ENCODE measurements around the gene IQCC. TPM values are rescaled to one million over a fixed set of nuclear protein-coding genes. Genes with fewer than 3 reads are reported as not detected.
A peak's percentile ranks its signal among the peaks of the same experiment; 100 is the strongest.
"Not testable (repeated sequence)": the region's sequence is repeated elsewhere in the genome, so short reads cannot be mapped to it uniquely, and the experiment has no call there.

Gene IQCC
- total RNA-seq (2014; rRNA removed; shearing (Covaris generic); ENCODE audit: low replicate concordance), result 1.2 and 3.9 TPM in 2 replicates

DNA sequence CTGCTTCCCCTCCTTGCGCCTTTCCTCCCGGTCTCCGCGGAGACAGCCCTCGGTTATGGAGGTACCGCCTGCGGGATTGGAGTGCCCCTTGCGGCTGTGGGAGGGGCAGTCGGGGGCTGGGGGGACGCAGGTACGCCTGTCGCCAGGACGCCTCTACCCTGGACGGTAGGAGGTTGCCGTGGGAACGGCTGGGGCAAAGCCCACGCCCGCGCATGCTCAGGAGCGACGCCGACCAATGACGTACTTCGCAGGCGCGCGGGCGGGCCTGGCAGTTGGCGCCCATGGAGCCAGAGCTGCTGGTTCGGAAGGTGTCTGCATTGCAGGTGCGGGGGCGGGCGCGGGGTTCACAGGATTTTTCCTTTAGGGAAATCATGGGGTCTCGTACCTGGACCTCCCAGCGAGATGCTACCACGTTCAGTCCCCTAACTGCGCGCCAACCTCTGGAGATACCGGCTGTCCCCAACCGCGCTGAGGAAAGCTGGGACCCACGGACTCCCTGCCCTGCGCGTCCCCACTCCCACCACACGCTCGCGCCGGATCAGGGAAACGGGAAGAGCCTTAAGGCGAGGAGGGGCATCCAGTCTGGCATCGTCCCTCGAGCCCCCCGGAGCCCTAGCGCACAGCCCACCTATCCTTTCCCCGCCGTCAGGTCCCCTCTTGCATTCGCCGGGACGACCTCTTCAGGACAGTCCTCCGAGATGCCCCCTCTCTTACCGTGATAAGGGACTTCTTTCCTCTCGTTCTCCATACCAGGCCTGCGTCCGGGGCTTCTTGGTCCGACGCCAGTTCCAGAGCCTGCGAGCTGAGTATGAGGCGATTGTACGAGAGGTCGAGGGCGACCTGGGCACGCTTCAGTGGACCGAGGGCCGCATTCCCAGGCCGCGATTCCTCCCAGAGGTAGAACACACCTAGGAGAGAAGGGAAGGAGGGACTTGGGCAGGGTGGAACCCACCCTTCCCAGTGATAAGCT is at the start of gene IQCC:
TSS of gene IQCC (plus strand) at position 271 of the 970 bp plus-strand sequence. CDS start at position 282, 11 bp downstream.
- H3K27me3 ChIP-seq (ENCODE audit: low read length), result no peaks in the 10 kb centered on the region
- H3K79me2 ChIP-seq (ENCODE audit: low read length), result peaks cover 10% of the 10 kb centered on the region; the same call in 1 of the 2 replicates
- peaks cover 12% of the 10 kb centered on the region; the same call in 1 of the 2 replicates for H4K20me1 ChIP-seq (ENCODE audit: insufficient read depth, low read depth, low read length)
- no peaks in the 10 kb centered on the region for H3K9me2 ChIP-seq (replicated peaks; ENCODE audit: insufficient read depth, low read length)
- peak within 1 kb of the TSS; percentile 36; the same call in 1 of the 2 replicates for H2AFZ ChIP-seq (ENCODE audit: low read length)
- no peaks in the 10 kb centered on the region for H3K9me3 ChIP-seq (ENCODE audit: low read length)
- H3K27ac ChIP-seq (ENCODE audit: low read length), result no peak within 1 kb of the TSS
- peak; percentile 95 for DNase-seq
- H3K9ac ChIP-seq (ENCODE audit: low read length), result peak within 1 kb of the TSS; percentile 85
- H3K4me2 ChIP-seq (ENCODE audit: low read depth, low read length, poor library complexity, severe bottlenecking), result peak within 1 kb of the TSS; percentile 95
- peak within 1 kb of the TSS; percentile 84 for H3K4me3 ChIP-seq (ENCODE audit: low read length)
- H3K4me1 ChIP-seq (ENCODE audit: low read length), result peaks cover 56% of the 10 kb centered on the region
- no peaks in the 10 kb centered on the region for H3K36me3 ChIP-seq (ENCODE audit: insufficient read depth, low read length)

DNA sequence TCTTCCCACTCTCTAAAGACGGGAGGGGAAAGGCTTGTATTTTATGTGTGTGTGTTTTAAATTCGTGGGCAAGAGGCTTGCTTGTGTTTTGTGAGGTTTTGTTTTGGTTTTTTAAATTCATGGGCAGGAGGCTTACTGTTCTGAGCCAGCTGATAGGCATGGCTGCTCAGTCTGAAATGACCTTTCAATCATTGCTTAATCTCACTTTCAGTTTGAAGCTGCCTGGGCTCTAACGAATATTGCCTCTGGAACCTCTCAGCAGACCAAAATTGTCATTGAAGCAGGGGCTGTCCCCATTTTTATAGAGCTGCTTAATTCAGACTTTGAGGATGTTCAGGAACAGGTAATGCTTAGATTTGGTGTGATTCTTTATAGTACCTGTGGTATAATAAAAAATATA is 46.3 kb upstream of the IQCC start:
- Histone ChIP-seq H4K20me1 (ENCODE audit: insufficient read depth, low read depth, low read length) (no peaks in the 10 kb centered on the region), H3K4me3 (ENCODE audit: low read length) (no peak overlapping the region), H3K79me2 (ENCODE audit: low read length) (peaks cover 11% of the 10 kb centered on the region), H3K36me3 (ENCODE audit: insufficient read depth, low read length) (peaks cover 47% of the 10 kb centered on the region), H3K9ac (ENCODE audit: low read length) (no peak overlapping the region), H3K27ac (ENCODE audit: low read length) (no peak overlapping the region), H3K27me3 (ENCODE audit: low read length) (no peaks in the 10 kb centered on the region), H3K4me2 (ENCODE audit: low read depth, low read length, poor library complexity, severe bottlenecking) (no peak overlapping the region), H3K9me3 (ENCODE audit: low read length) (no peaks in the 10 kb centered on the region), H3K9me2 (replicated peaks; ENCODE audit: insufficient read depth, low read length) (no peaks in the 10 kb centered on the region), H2AFZ (ENCODE audit: low read length) (no peak overlapping the region), H3K4me1 (ENCODE audit: low read length) (no peaks in the 10 kb centered on the region)
- DNase-seq, result no peak

DNA sequence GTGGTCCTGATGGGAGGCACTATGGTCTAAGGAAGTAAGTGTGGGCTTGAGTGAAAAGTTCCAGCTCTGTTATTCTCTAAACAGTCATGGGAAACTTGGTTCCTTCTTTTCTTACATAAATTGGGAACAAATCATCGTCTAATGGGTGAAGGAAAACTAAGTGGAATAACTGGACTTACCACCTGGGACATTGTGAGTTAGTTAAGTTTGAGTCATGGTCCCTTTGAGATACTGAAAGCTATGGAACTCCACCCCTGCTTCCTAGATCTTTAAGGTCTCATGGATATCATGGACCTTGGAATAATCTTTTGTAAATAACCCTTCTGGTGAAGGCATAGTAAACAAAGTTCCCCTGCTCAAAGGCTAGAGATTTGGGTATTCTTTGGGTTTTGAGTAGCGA is 42.1 kb upstream of the IQCC start:
- Histone ChIP-seq H3K9me3 (ENCODE audit: low read length) (no peaks in the 10 kb centered on the region), H3K4me1 (ENCODE audit: low read length) (no peaks in the 10 kb centered on the region), H3K36me3 (ENCODE audit: insufficient read depth, low read length) (peaks cover 43% of the 10 kb centered on the region), H3K9me2 (replicated peaks; ENCODE audit: insufficient read depth, low read length) (no peaks in the 10 kb centered on the region), H3K4me3 (ENCODE audit: low read length) (no peak overlapping the region), H3K9ac (ENCODE audit: low read length) (no peak overlapping the region), H2AFZ (ENCODE audit: low read length) (no peak overlapping the region), H4K20me1 (ENCODE audit: insufficient read depth, low read depth, low read length) (no peaks in the 10 kb centered on the region), H3K4me2 (ENCODE audit: low read depth, low read length, poor library complexity, severe bottlenecking) (no peak overlapping the region), H3K79me2 (ENCODE audit: low read length) (0 out of 2 replicates have a peak, but pooled peaks cover 2% of the 10 kb centered on the region), H3K27ac (ENCODE audit: low read length) (no peak overlapping the region), H3K27me3 (ENCODE audit: low read length) (no peaks in the 10 kb centered on the region)
- DNase-seq, result no peak

DNA sequence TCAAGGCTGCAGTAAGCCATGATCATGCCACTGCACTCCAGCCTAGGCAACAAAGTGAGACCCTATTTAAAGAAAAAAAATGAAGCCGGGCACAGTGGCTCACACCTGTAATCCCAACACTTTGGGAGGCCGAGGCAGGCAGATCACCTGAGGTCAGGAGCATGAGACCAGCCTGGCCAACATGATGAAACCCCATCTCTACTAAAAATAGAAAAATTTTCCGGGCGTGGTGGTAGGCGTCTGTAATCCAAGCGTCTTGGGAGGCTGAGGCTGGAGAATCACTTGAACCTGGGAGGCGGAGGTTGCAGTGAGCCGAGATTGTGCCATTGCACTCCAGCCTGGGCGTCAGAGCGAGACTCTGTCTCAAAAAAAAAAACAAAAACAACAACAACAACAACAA is 39.8 kb upstream of the IQCC start:
- H3K36me3 ChIP-seq (ENCODE audit: insufficient read depth, low read length), result peaks cover 34% of the 10 kb centered on the region

DNA sequence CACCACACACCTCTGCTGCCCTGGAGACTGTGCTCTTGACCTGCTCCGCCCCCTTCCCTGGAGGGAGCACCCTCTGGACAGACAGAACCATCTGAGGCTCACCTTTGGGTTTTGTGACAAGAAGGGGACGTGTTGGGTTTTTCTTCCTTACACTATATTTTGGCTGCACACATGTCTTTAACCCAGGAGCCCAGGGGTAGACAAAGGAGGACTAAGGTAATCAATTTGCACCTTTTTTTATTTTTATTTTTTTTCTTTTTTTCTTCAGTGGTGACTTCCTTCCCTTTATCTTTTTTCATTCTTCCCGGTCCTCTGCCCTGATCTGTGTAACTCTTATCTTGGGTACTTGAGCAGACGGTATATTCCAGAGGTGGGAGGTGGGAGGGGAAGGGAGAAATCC is 34.5 kb upstream of the IQCC start:
- no peaks in the 10 kb centered on the region for H3K9me3 ChIP-seq (ENCODE audit: low read length)
- no peaks in the 10 kb centered on the region for H3K9me2 ChIP-seq (replicated peaks; ENCODE audit: insufficient read depth, low read length)
- no peaks in the 10 kb centered on the region for H3K27me3 ChIP-seq (ENCODE audit: low read length)
- no peak overlapping the region for H2AFZ ChIP-seq (ENCODE audit: low read length)
- H3K4me2 ChIP-seq (ENCODE audit: low read depth, low read length, poor library complexity, severe bottlenecking), result no peak overlapping the region
- peaks cover 35% of the 10 kb centered on the region for H3K36me3 ChIP-seq (ENCODE audit: insufficient read depth, low read length)
- no peak overlapping the region for H3K4me3 ChIP-seq (ENCODE audit: low read length)
- H3K27ac ChIP-seq (ENCODE audit: low read length), result no peak overlapping the region
- H3K79me2 ChIP-seq (ENCODE audit: low read length), result no peaks in the 10 kb centered on the region
- no peaks in the 10 kb centered on the region for H4K20me1 ChIP-seq (ENCODE audit: insufficient read depth, low read depth, low read length)
- no peak overlapping the region for H3K9ac ChIP-seq (ENCODE audit: low read length)
- DNase-seq, result no peak
- H3K4me1 ChIP-seq (ENCODE audit: low read length), result no peaks in the 10 kb centered on the region

More for the DNA sequence above, 39.8 kb upstream of the IQCC start:
- H2AFZ ChIP-seq (ENCODE audit: low read length); DNase-seq; H3K4me1 ChIP-seq (ENCODE audit: low read length); H3K9ac ChIP-seq (ENCODE audit: low read length); H4K20me1 ChIP-seq (ENCODE audit: insufficient read depth, low read depth, low read length); H3K27ac ChIP-seq (ENCODE audit: low read length); H3K4me2 ChIP-seq (ENCODE audit: low read depth, low read length, poor library complexity, severe bottlenecking); H3K9me2 ChIP-seq (replicated peaks; ENCODE audit: insufficient read depth, low read length); H3K4me3 ChIP-seq (ENCODE audit: low read length); H3K79me2 ChIP-seq (ENCODE audit: low read length); H3K27me3 ChIP-seq (ENCODE audit: low read length); H3K9me3 ChIP-seq (ENCODE audit: low read length): not testable (repeated sequence)

DNA sequence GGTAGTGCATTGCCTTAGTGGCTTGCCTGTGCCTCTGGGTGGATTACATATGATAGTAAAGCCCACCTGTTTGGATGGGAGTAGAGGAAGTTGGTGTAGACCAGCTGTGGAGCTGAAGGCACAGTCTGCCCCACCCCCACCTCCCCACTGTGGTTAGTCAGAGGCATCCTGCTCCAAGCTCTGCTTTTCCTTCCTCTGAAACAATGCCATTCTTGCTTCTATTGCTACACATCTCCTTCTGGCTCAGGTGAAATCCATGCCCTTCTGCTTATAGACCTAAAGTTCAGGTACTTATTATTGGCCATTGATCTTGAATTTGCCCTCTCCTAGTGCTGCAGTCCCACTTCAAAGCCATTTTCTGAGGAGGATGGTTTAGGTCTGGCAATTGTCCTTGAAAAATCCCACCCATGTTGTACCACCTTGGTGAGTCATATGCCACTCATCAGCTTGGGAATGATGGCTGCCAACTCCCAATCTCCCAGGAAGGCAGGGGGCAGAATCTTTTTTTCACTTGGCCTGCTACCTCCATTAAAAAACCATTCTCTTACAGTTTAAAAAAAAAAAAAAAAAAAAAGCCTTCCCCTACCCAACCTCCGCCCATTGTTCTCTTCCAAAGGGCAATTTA is 32.7 kb upstream of the IQCC start:
- H3K79me2 ChIP-seq (ENCODE audit: low read length), result no peaks in the 10 kb centered on the region
- no peak overlapping the region for H3K4me3 ChIP-seq (ENCODE audit: low read length)
- peaks cover 26% of the 10 kb centered on the region for H3K36me3 ChIP-seq (ENCODE audit: insufficient read depth, low read length)
- no peaks in the 10 kb centered on the region for H4K20me1 ChIP-seq (ENCODE audit: insufficient read depth, low read depth, low read length)
- H2AFZ ChIP-seq (ENCODE audit: low read length), result no peak overlapping the region
- no peaks in the 10 kb centered on the region for H3K9me3 ChIP-seq (ENCODE audit: low read length)
- H3K4me1 ChIP-seq (ENCODE audit: low read length), result no peaks in the 10 kb centered on the region
- no peaks in the 10 kb centered on the region for H3K27me3 ChIP-seq (ENCODE audit: low read length)
- no peak overlapping the region for H3K4me2 ChIP-seq (ENCODE audit: low read depth, low read length, poor library complexity, severe bottlenecking)
- no peaks in the 10 kb centered on the region for H3K9me2 ChIP-seq (replicated peaks; ENCODE audit: insufficient read depth, low read length)
- no peak overlapping the region for H3K27ac ChIP-seq (ENCODE audit: low read length)
- no peak overlapping the region for H3K9ac ChIP-seq (ENCODE audit: low read length)
- no peak for DNase-seq

DNA sequence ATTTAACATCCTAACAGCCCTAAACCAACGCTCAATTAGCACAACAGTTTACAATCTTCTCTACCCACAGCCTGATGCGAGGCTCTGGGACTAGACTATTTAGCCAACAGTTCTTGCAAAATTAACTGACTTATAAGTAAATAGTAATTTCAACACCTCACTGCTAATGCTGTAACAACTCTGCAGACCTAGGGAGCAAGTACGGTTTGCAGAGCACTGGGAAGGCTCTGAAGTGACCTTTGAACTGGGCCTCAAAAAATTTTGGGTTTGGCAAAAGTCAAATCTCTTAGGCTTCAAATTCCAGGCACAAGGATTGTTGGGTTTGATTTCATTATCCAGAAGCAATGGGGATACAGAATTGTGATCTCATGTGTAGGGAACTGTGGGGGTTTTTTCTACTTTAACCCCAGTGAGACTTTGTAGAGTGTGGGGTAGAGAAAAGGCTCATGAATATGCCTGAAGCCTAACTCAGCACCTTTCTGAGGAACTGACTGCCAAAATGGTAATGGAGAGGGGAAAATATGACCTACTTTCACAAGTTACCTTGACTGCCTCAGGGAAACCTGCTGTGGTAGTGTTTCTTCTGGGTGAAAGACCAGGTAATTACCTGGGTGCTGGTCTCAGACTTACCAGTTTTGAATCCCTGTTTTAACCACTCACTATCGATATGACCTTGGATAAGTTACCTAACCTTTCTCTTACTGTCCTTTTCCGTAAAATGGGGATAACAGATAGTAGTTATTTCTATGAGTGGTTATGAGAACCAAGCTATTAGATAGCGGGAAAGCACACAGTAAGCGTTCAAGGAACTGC is 26.9 kb upstream of the IQCC start:
- Histone ChIP-seq H3K27me3 (ENCODE audit: low read length) (no peaks in the 10 kb centered on the region), H3K79me2 (ENCODE audit: low read length) (peaks cover 32% of the 10 kb centered on the region), H3K9me3 (ENCODE audit: low read length) (no peaks in the 10 kb centered on the region), H3K4me3 (ENCODE audit: low read length) (peak overlapping the region; percentile 84), H3K9me2 (replicated peaks; ENCODE audit: insufficient read depth, low read length) (no peaks in the 10 kb centered on the region), H3K4me2 (ENCODE audit: low read depth, low read length, poor library complexity, severe bottlenecking) (peak overlapping the region; percentile 96), H3K9ac (ENCODE audit: low read length) (peak overlapping the region; percentile 84), H4K20me1 (ENCODE audit: insufficient read depth, low read depth, low read length) (no peaks in the 10 kb centered on the region; the same call in 1 of the 2 replicates), H3K27ac (ENCODE audit: low read length) (peak overlapping the region; percentile 65), H2AFZ (ENCODE audit: low read length) (peak overlapping the region; percentile 64; the same call in 1 of the 2 replicates), H3K36me3 (ENCODE audit: insufficient read depth, low read length) (peaks cover 18% of the 10 kb centered on the region), H3K4me1 (ENCODE audit: low read length) (peaks cover 29% of the 10 kb centered on the region)
- no peak for DNase-seq
